Measurements from ENCODE around the gene ABCE1. TPM values are rescaled to one million over a fixed set of nuclear protein-coding genes. Genes with fewer than 3 reads are reported as not detected.
A peak's percentile ranks its signal among the peaks of the same experiment; 100 is the strongest.

Gene ABCE1
- total and polyA plus RNA-seq, 2 of the 8 experiments (the other 6 are each of a cell fraction or from before 2014, with no cell fraction given) = 43.7 to 126 TPM

GRCh38 chr4:145049241-145049640 lies 48.9 kb upstream of the ABCE1 start:
- H3K23ac ChIP-seq (ENCODE audit: insufficient read length) = no peak overlapping the region
- H3K27me3 ChIP-seq (replicated peaks in 1 of 4; ENCODE audit: control insufficient read depth in 3 of 4, extremely low read depth in 1 of 4, insufficient read depth in 3 of 4, low read length in 3 of 4) = no peaks in the 10 kb centered on the region
- ChIA-PET CTCF (ENCODE audit: partially characterized antibody) (interaction anchor here (0.9 kb wide), 1 partner anchor 27 kb away, joined by 3 read pairs; no protein-coding TSS in a partner anchor), POLR2A (ENCODE audit: partially characterized antibody) (interaction anchor here (0.6 to 1.1 kb wide), 2 partner anchors 49 to 133 kb away, joined by 3 read pairs; partner anchors contain the start of genes ABCE1 and ANAPC10)
- H3K23me2 ChIP-seq (ENCODE audit: low read depth, low read length) = no peaks in the 10 kb centered on the region
- TF ChIP-seq EGR1 (IDR thresholded peaks at IDR 0.05; ENCODE audit: borderline replicate concordance, low read depth, low read length) (no peak), CEBPB (IDR thresholded peaks at IDR 0.05; ENCODE audit: low read depth, low read length) (peak; percentile 31; the same call in 1 of the 2 replicates)
- H3K27ac ChIP-seq (ENCODE audit: low read depth, low read length) = no peak overlapping the region
- DNase-seq (ENCODE audit: low read depth in 1 of 2, low spot score in 2 of 2) = no peak
- H2BK15ac ChIP-seq (ENCODE audit: low read length) = no peak overlapping the region
- H4K91ac ChIP-seq (replicated peaks; ENCODE audit: insufficient read length, low read length) = no peak overlapping the region
- no peaks in the 10 kb centered on the region for H4K20me1 ChIP-seq (replicated peaks in 1 of 2; ENCODE audit: control insufficient read depth in 1 of 2, insufficient read depth in 2 of 2, low read length in 2 of 2)
- H2BK12ac ChIP-seq (ENCODE audit: low read depth, low read length) = no peak overlapping the region
- no peaks in the 10 kb centered on the region for H3K4me1 ChIP-seq (replicated peaks in 1 of 4; ENCODE audit: control insufficient read depth in 3 of 4, insufficient read depth in 4 of 4, low read length in 3 of 4)
- no peaks in the 10 kb centered on the region for H3K36me3 ChIP-seq (ENCODE audit: control insufficient read depth in 2 of 4, insufficient read depth in 4 of 4, low read length in 3 of 4)
- no peak overlapping the region for H3K4ac ChIP-seq (replicated peaks; ENCODE audit: insufficient read length, low read depth, low read length)
- no peak overlapping the region for H2AFZ ChIP-seq (ENCODE audit: low read length)
- no peak overlapping the region for H4K5ac ChIP-seq (ENCODE audit: insufficient read length, low read depth, low read length)
- H2BK5ac ChIP-seq (ENCODE audit: low read depth, low read length) = no peak overlapping the region
- no peak for FAIRE-seq
- H3K9ac ChIP-seq (replicated peaks in 1 of 4; ENCODE audit: extremely low read depth in 1 of 4, low read depth in 3 of 4, low read length in 3 of 4) = no peak overlapping the region
- no peak overlapping the region for H2AK5ac ChIP-seq (ENCODE audit: low read depth, low read length)
- H3K18ac ChIP-seq (ENCODE audit: extremely low read depth, low read length) = no peak overlapping the region
- no peaks in the 10 kb centered on the region for H3K9me3 ChIP-seq (ENCODE audit: insufficient read depth in 2 of 2, low read depth in 1 of 2, low read length in 1 of 2)
- no peak overlapping the region for H4K8ac ChIP-seq (ENCODE audit: extremely low read depth, insufficient read depth, low read length)
- H3K56ac ChIP-seq (replicated peaks; ENCODE audit: insufficient read length, low read depth, low read length) = no peak overlapping the region
- H3K14ac ChIP-seq (ENCODE audit: insufficient read length) = no peak overlapping the region
- no peak overlapping the region for H3K4me2 ChIP-seq (ENCODE audit: insufficient read depth in 1 of 2, low read depth in 2 of 2, low read length in 2 of 2)
- WGBS, 2 experiments (ENCODE audit: extremely low coverage in 1 of 2, insufficient coverage in 1 of 2, insufficient read length in 1 of 2, insufficient replicate concordance in 2 of 2, low coverage in 1 of 2, low lambda C conversion rate in 2 of 2, missing lambda C conversion rate in 1 of 2) = 67% methylated on average over 1 of the region's 1 CpG; no CpG with 5 or more reads in 1 of the 2 experiments
- no peak overlapping the region for H2BK120ac ChIP-seq (replicated peaks; ENCODE audit: low read depth, low read length)
- no peak overlapping the region for H3K4me3 ChIP-seq (ENCODE audit: extremely low read depth in 1 of 4, insufficient read depth in 2 of 4, low read depth in 3 of 4, low read length in 4 of 4)
- no peak overlapping the region for H2BK20ac ChIP-seq (ENCODE audit: low read length)
- H3K79me1 ChIP-seq (ENCODE audit: low read depth, low read length) = no peaks in the 10 kb centered on the region
- no peaks in the 10 kb centered on the region for H3K79me2 ChIP-seq (ENCODE audit: control insufficient read depth in 1 of 2, insufficient read depth in 2 of 2, low read length in 2 of 2)
